Adrenal gland (tissue), 5 donors: Measurements from ENCODE around the gene CDKN3.

ENCODE experiments used
- POLR2A ChIP-seq, 2 donors: fragments of 450-650 bp; IDR thresholded peaks; one replicate each; pipeline ENCODE4 v1.6.1; 2017; ENCODE audit warnings: antibody characterized with exemption in 2 of 2, mild to moderate bottlenecking in 2 of 2, moderate library complexity in 1 of 2
- TF ChIP-seq, protein P1 (sequence below), 6 experiments: fragments of 450-650 bp in 4 of 6; fragments of 200-600 bp in 2 of 6; sonication (generic) in 1 of 6; IDR thresholded peaks; 1 replicate in 5 of 6; 2 replicates in 1 of 6; pipeline versions ENCODE4 v1.5.1 to v1.8.0; 2016 to 2021; ENCODE audit warnings: antibody characterized with exemption in 6 of 6, mild to moderate bottlenecking in 2 of 6, moderate library complexity in 1 of 6
- donor health status: DM: no; HTN: no; CAD: no.

DNA sequence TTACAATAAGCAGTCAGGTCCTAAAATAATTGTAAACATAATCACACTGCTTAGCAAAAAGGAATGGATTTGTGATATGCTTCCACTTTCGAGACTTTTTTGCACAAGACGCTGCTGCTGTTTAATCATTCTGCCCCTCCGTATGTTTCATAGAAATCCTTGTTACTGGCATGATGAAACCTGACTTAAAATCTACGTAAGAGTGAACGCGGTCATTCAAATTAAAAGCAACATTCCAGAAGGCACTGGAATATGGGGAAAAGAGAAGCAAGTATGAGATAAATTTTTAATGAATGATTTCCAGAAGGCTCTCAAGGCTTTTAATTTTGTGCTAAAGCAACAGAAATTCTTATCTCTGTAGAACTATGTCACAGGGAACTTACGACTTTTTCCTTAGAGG lies 43.2 kb downstream of the CDKN3 start:
- TF ChIP-seq POLR2A (IDR thresholded peaks at IDR 0.05), result no peak
- TF ChIP-seq, protein P1, sequence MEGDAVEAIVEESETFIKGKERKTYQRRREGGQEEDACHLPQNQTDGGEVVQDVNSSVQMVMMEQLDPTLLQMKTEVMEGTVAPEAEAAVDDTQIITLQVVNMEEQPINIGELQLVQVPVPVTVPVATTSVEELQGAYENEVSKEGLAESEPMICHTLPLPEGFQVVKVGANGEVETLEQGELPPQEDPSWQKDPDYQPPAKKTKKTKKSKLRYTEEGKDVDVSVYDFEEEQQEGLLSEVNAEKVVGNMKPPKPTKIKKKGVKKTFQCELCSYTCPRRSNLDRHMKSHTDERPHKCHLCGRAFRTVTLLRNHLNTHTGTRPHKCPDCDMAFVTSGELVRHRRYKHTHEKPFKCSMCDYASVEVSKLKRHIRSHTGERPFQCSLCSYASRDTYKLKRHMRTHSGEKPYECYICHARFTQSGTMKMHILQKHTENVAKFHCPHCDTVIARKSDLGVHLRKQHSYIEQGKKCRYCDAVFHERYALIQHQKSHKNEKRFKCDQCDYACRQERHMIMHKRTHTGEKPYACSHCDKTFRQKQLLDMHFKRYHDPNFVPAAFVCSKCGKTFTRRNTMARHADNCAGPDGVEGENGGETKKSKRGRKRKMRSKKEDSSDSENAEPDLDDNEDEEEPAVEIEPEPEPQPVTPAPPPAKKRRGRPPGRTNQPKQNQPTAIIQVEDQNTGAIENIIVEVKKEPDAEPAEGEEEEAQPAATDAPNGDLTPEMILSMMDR (IDR thresholded peaks at IDR 0.05), result no peak
